Fibroblast of peridontal ligament (primary cell): ENCODE measurements around the gene SYT1.
"Not testable (repeated sequence)": the region's sequence is repeated elsewhere in the genome, so short reads cannot be mapped to it uniquely, and the experiment has no call there.

Experiments
- DNase-seq: peaks from one replicate; pipeline ENCODE4 v3.0.0-alpha.2; 2010; ENCODE audit errors: extremely low read depth

The SYT1 gene

GRCh38 chr12:79140711-79141110 is 276.1 kb downstream of the SYT1 start:
- DNase-seq, result no peak

- no peak for DNase-seq
Observed at GRCh38 chr12:79141776-79142175, 277.2 kb downstream of the SYT1 start.

GRCh38 chr12:79143803-79144202 is 279.2 kb downstream of the SYT1 start:
- DNase-seq, result peak; percentile 20

GRCh38 chr12:79151956-79152355 is 287.4 kb downstream of the SYT1 start:
- peak; percentile 19 for DNase-seq

- DNase-seq, result peak; percentile 88
Observed at GRCh38 chr12:79155683-79156082, 291.1 kb downstream of the SYT1 start.

- no peak for DNase-seq
Observed at GRCh38 chr12:79156846-79157463, 292.4 kb downstream of the SYT1 start.

GRCh38 chr12:79161249-79161934 is 296.8 kb downstream of the SYT1 start:
- DNase-seq, result no peak

GRCh38 chr12:79162147-79162772 is 297.7 kb downstream of the SYT1 start:
- DNase-seq, result no peak

GRCh38 chr12:79162948-79163347 is 298.4 kb downstream of the SYT1 start:
- no peak for DNase-seq

- no peak for DNase-seq
Observed at GRCh38 chr12:79164890-79165289, 300.3 kb downstream of the SYT1 start.

GRCh38 chr12:79168687-79169086 is 304.1 kb downstream of the SYT1 start:
- DNase-seq, result no peak

GRCh38 chr12:79174626-79175025 is 310.1 kb downstream of the SYT1 start:
- DNase-seq, result peak; percentile 87

- DNase-seq, result no peak
Observed at GRCh38 chr12:79183003-79183402, 318.4 kb downstream of the SYT1 start.

GRCh38 chr12:79183926-79184325 is 319.4 kb downstream of the SYT1 start:
- DNase-seq, result no peak

GRCh38 chr12:79186506-79186905 is 321.9 kb downstream of the SYT1 start:
- no peak for DNase-seq

- no peak for DNase-seq
Observed at GRCh38 chr12:79187032-79187431, 322.5 kb downstream of the SYT1 start.

- DNase-seq, result no peak
Observed at GRCh38 chr12:79191391-79191790, 326.8 kb downstream of the SYT1 start.

GRCh38 chr12:79194595-79194994 is 330.0 kb downstream of the SYT1 start:
- DNase-seq, result no peak

- DNase-seq, result no peak
Observed at GRCh38 chr12:79199166-79199565, 334.6 kb downstream of the SYT1 start.

GRCh38 chr12:79200176-79200575 is 335.6 kb downstream of the SYT1 start:
- no peak for DNase-seq

GRCh38 chr12:79203058-79203647 is 338.6 kb downstream of the SYT1 start:
- peak; percentile 8 for DNase-seq

GRCh38 chr12:79206871-79207270 is 342.3 kb downstream of the SYT1 start:
- DNase-seq, result no peak

GRCh38 chr12:79210403-79210802 is 345.8 kb downstream of the SYT1 start:
- not testable (repeated sequence) for DNase-seq
